Activated T-cell treated with anti-CD3 and anti-CD28 coated beads for 4 hours (primary cell): ENCODE data around the gene SCNM1.

ENCODE experiments used
- DNase-seq: peaks from one replicate; pipeline ENCODE4 v3.0.0-alpha.2; 2020

SCNM1 gene

GRCh38 chr1:151165738-151166504 is at the start of gene SCNM1, which contains the start of gene LYSMD1:
TSS of gene SCNM1 (plus strand) at chr1:151166144. CDS start at chr1:151166153, 9 bp downstream.
TSS of gene LYSMD1 (minus strand) at chr1:151165902. CDS start at chr1:151165258, 644 bp downstream.
- DNase-seq = peak; percentile 91

GRCh38 chr1:151124763-151125403 is 41.1 kb upstream of the SCNM1 start:
- no peak for DNase-seq

GRCh38 chr1:151128800-151129199 is 37.1 kb upstream of the SCNM1 start:
- no peak for DNase-seq

- peak; percentile 62 for DNase-seq
Measured at GRCh38 chr1:151130987-151131586, 34.9 kb upstream of the SCNM1 start.

- DNase-seq = no peak
Measured at GRCh38 chr1:151131701-151132334, 34.1 kb upstream of the SCNM1 start.

GRCh38 chr1:151132335-151133017 is 33.5 kb upstream of the SCNM1 start:
- no peak for DNase-seq

GRCh38 chr1:151133018-151133806 is 32.7 kb upstream of the SCNM1 start:
- DNase-seq = no peak

GRCh38 chr1:151134396-151134795 is 31.5 kb upstream of the SCNM1 start:
- no peak for DNase-seq

- no peak for DNase-seq
Measured at GRCh38 chr1:151134991-151135390, 31.0 kb upstream of the SCNM1 start.

- no peak for DNase-seq
Measured at GRCh38 chr1:151135433-151136385, 30.2 kb upstream of the SCNM1 start.

GRCh38 chr1:151137789-151138188 is 28.2 kb upstream of the SCNM1 start:
- DNase-seq = no peak

- DNase-seq = no peak
Measured at GRCh38 chr1:151142411-151143056, 23.4 kb upstream of the SCNM1 start.

- DNase-seq = no peak
Measured at GRCh38 chr1:151143057-151143435, 22.9 kb upstream of the SCNM1 start.

GRCh38 chr1:151143986-151144385 is 22.0 kb upstream of the SCNM1 start:
- no peak for DNase-seq

- DNase-seq = no peak
Measured at GRCh38 chr1:151144474-151145303, 21.3 kb upstream of the SCNM1 start.

- no peak for DNase-seq
Measured at GRCh38 chr1:151145304-151146071, 20.5 kb upstream of the SCNM1 start.

GRCh38 chr1:151146072-151146411 is 19.9 kb upstream of the SCNM1 start:
- DNase-seq = no peak

GRCh38 chr1:151146412-151147131 is 19.4 kb upstream of the SCNM1 start, which contains the start of gene SEMA6C:
TSS of gene SEMA6C (minus strand) at chr1:151146631. CDS start at chr1:151142621, 4,010 bp downstream.
- DNase-seq = peak; percentile 79
